ENCODE results near the gene TLL1.

TLL1 gene

DNA sequence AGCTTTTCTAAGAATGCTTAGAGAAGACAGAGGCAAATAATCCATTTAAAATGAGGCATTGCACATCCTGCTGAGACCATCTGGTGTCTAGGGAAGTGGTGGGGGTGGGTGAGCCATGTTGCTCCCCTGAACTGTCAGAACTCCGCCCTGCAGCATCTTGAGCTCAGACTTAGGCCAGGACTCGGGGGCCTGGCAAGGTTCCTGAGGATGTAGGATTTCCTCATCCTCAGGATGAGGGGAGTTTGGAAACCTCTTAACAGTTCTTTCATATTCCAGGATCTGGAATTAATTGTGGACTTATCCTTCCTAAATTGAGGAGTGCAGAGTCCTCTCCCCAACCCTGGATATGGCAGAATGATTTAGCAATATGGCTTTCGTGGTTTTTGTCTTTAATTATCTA lies 6.6 kb downstream of the TLL1 start:
- in situ Hi-C loops (cut with MboI; ENCODE audit: low sequenced_read_pairs) = no loop called here

- in situ Hi-C loops (cut with MboI; ENCODE audit: low sequenced_read_pairs) = no loop called here
Measured at GRCh38 chr4:165894159-165894558, 21.1 kb downstream of the TLL1 start.

DNA sequence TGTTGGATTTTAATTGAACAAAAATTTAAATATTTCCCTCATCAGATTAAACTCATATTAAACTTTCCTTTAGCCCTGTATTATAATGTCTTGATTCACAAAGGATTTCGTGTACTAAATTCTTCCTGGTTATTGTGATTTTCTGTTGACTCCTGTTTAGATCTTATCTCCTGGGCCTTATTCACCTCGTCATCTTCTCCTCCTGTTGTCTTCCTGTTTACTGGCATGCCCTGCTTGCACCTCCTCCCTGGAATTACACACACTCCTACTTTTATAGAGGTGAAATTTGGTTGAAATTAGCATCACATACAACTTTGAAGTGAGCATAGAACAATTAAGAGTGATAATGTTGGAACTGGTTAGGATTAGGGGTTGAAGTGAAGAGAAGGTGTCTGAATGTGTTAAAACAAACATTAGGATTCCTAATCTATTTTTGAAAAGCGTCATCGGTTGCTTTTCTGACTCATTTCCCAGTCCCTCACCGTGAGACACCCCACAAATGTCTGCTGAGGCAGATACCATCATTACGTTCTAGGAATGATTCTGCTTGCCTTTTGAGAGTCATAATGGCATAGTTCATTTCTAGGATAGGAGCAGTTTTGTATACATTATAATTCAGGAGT lies 32.5 kb downstream of the TLL1 start:
- in situ Hi-C loops (cut with MboI; ENCODE audit: low sequenced_read_pairs) = no loop called here

DNA sequence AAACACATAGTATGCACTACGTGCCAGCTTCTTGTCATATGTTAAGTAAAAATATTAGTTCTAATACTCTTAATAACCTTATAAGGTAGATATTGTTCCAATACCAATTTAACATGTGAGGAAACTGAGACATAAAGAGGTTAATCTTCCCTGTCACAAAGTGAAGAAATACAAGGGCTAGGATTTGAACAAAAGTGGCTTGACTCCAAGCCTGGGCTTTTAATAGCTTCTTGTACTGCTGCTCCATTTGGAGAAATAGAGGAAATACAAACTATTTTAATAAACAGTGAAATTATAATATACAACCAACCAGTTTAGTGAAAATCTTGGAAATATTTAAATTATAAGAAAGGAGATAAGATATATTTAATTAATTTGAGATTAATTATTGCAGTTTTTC lies 33.2 kb downstream of the TLL1 start:
- in situ Hi-C loops (cut with MboI; ENCODE audit: low sequenced_read_pairs) = no loop called here

DNA sequence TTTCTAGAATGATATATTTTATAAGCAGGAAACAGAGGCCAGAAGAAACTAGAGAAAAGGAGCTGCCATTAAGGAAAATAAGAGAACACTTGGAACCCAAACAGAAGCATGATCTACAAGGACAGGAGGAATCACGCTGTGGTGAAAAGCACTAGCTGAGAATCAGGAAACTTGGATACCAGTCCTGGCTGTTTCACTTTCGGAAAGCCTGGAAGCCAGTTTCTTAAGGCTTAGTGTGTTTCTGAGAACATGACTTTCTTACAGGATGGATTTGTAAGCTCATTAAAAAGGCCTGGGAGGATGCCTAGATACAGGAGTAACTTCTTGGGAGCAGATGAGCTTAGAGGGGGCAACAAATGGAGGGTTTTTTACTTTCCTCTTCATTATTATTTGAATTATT lies 36.9 kb downstream of the TLL1 start:
- in situ Hi-C loops (cut with MboI; ENCODE audit: low sequenced_read_pairs) = no loop called here

- in situ Hi-C loops (cut with MboI; ENCODE audit: low sequenced_read_pairs) = no loop called here
Measured at GRCh38 chr4:165915215-165915614, 42.2 kb downstream of the TLL1 start.

GRCh38 chr4:165921546-165921945 lies 48.5 kb downstream of the TLL1 start:
- in situ Hi-C loops (cut with MboI; ENCODE audit: low sequenced_read_pairs) = no loop called here

- in situ Hi-C loops (cut with MboI; ENCODE audit: low sequenced_read_pairs) = no loop called here
Measured at GRCh38 chr4:165922747-165923146, 49.7 kb downstream of the TLL1 start.

DNA sequence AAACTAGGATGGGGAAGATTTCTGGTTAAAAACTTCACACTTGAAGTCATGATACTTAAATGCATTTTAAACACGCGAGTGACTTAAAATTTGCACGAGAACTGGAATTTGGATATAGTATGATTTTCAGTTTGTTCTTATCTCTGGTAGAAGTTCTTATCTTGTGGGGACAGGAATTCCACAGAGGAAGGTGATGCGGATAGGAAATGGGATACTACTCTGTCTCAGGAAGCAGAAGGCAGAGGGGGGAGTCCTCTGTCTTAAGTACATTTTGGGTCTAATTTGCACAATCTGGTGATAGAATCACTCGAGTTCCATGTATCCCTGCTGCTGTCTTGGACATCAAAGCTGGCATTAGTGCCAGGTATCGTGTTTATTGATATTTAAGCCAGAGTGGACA lies 53.3 kb downstream of the TLL1 start:
- in situ Hi-C loops (cut with MboI; ENCODE audit: low sequenced_read_pairs) = no loop called here

DNA sequence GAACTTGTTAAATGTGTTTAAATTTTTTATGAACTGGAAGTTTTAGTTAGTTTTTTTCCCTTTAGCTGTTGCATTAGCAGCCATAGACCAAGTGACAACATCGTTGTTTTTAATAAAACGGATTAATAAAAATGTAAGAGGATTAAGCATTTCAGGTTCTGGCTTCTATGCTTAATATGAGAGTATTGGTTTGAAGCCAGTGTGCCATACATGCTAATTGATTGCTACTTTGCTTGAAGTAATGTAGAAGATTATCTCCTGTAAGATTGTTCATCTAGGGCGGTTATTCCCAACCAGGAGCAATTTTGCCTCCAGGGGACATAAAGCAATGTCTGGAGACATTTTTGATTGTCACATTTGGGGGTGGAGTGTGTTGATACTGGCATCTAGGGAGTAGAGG lies 54.3 kb downstream of the TLL1 start:
- in situ Hi-C loops (cut with MboI; ENCODE audit: low sequenced_read_pairs) = no loop called here

GRCh38 chr4:165927815-165928214 lies 54.8 kb downstream of the TLL1 start:
- in situ Hi-C loops (cut with MboI; ENCODE audit: low sequenced_read_pairs) = no loop called here

DNA sequence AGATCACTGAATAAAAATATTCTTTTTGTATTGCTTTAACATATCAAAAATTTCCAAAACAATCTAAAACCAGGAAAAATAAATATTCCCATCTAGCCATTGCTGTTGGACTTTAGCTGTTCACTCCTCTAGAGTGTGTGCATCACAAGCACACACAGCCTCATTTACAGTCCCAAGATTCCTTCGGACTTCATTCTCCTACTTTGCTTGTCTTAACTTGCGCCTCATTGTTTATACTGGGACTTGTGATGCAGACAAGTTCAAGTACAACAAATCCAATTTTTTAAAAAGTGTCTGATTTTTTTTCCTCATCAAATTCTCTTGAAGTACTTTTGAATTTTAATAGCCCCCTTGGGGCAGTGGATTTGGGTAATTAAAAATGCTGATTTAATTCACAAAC lies 55.6 kb downstream of the TLL1 start:
- in situ Hi-C loops (cut with MboI; ENCODE audit: low sequenced_read_pairs) = no loop called here

- in situ Hi-C loops (cut with MboI; ENCODE audit: low sequenced_read_pairs) = no loop called here
Measured at GRCh38 chr4:165929662-165930061, 56.6 kb downstream of the TLL1 start.

GRCh38 chr4:165931741-165932140 lies 58.7 kb downstream of the TLL1 start:
- in situ Hi-C loops (cut with MboI; ENCODE audit: low sequenced_read_pairs) = no loop called here

- in situ Hi-C loops (cut with MboI; ENCODE audit: low sequenced_read_pairs) = no loop called here
Measured at GRCh38 chr4:165944900-165945299, 71.9 kb downstream of the TLL1 start.

- in situ Hi-C loops (cut with MboI; ENCODE audit: low sequenced_read_pairs) = no loop called here
Measured at GRCh38 chr4:165945991-165946390, 73.0 kb downstream of the TLL1 start.

DNA sequence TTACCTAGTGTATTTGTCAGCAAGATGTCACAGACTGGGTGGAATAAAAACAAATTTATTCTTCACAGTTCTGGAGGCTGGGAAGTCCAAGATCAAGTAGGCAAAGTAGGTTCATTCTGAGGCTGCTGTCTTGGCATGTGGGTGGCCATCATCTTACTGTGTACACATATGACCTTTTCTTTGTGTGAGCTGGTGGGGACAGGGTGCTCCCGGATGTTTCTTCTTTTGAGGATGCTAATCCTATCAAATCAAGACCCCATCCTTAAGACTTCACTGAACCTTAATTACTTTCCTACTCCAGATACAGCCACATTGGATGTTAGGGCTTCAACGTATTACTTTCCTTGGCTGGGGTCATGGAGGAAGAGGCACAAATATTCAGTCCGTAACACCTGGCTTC lies 74.0 kb downstream of the TLL1 start:
- in situ Hi-C loops (cut with MboI; ENCODE audit: low sequenced_read_pairs) = no loop called here

GRCh38 chr4:165953181-165953580 lies 80.1 kb downstream of the TLL1 start:
- in situ Hi-C loops (cut with MboI; ENCODE audit: low sequenced_read_pairs) = no loop called here

DNA sequence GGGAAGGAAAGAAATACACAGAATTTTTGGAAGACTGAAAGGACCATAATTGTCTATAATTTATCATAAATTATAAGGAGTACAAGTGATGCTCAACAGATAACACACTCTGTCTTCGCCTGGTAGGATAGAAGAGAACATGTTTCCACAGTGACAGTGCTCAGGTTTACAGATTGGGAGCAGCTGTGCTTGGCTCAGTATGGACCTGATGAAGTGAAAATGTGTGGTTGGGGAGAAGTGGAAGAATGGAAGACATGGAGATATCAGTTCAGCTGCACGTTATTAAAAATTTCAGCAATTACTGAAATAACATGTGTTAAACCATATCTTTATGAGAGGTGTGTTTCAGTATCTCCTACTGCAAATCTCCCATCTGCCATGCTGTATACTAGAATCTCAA lies 90.6 kb downstream of the TLL1 start:
- in situ Hi-C loops (cut with MboI; ENCODE audit: low sequenced_read_pairs) = no loop called here

DNA sequence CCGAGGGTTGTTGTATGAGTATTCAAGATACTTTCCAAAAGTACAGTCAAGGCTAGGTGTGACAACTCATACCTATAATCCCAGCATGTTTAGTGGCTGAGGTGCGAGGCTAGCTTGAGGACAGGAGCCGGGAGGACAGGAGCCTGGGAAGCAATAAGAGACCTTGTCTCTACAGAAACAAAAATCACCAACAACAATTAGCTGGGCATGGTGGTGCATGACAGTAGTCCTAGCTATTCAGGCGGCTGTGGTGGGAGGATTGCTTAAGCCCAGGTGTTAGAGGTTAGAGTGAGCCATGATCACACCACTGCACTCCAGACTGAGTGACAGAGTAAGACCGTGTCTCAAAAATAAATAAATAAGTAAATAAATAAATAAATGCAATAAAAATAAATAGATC lies 91.6 kb downstream of the TLL1 start:
- in situ Hi-C loops (cut with MboI; ENCODE audit: low sequenced_read_pairs) = no loop called here

DNA sequence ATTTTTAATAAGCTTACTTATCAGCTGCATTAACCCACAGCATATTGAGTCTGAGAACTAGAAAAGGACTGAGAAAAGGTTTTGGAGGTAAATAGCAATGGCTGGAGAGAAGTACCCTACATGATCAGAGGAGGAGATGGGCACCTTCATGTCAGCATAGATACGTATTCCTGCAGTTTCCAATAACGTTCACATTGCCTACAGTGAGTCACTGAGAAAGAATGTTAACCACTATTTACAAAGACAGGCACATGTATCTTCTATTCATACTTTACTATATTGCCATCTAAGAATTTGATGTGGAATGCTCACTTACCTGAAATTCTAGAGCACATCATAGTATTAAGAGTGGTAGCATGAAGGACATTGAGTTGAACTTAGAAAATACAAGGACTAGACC lies 92.5 kb downstream of the TLL1 start:
- in situ Hi-C loops (cut with MboI; ENCODE audit: low sequenced_read_pairs) = no loop called here

- in situ Hi-C loops (cut with MboI; ENCODE audit: low sequenced_read_pairs) = no loop called here
Measured at GRCh38 chr4:165966833-165967232, 93.8 kb downstream of the TLL1 start.

DNA sequence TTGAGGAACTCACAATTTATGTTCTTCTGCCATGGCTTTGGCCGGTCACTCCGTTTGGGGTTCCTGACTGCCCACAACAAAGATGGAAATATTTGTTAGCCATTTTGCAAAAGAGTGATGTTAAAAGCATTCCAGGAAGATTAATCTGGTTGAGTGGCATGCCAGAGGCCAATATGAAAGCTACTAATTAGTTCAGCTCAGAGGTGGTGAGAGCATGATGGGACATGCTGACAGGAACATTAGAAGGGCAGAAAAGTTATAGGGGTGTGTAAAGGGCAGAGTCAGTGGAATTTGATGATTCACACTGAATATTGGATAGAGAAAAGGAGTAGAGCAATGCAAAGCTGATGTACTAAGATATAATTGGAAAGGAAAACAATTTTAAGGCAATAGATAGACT lies 94.4 kb downstream of the TLL1 start:
- in situ Hi-C loops (cut with MboI; ENCODE audit: low sequenced_read_pairs) = no loop called here

Measured in hTERT RPE-1 (cell line).